Astrocyte (in vitro differentiated cells and primary cell): ENCODE data around the gene FARS2.

ENCODE experiments used
- CTCF ChIP-seq: IDR thresholded peaks from 2 replicates; pipeline ENCODE4 v1.5.1; 2011; ENCODE audit warnings: low read depth, mild to moderate bottlenecking, inconsistent platforms, low read length, moderate library complexity; ENCODE audit not compliant: insufficient read depth
- EZH2 ChIP-seq: IDR thresholded peaks from 2 replicates; pipeline ENCODE4 v1.6.1; 2012; ENCODE audit warnings: mild to moderate bottlenecking, low read length, inconsistent platforms; ENCODE audit not compliant: insufficient read depth

GRCh38 chr6:5499644-5500306 lies 238.5 kb downstream of the FARS2 start:
- TF ChIP-seq CTCF (no peak), EZH2 (no peak)
